Activated naive CD4-positive, alpha-beta T cell (primary cell): ENCODE data around the gene PPP1R16B.

ENCODE experiments used
- DNase-seq, 4 experiments: peaks; one replicate each; lab custom pipeline; 2025; lab: John Stamatoyannopoulos, UW

PPP1R16B gene

DNA sequence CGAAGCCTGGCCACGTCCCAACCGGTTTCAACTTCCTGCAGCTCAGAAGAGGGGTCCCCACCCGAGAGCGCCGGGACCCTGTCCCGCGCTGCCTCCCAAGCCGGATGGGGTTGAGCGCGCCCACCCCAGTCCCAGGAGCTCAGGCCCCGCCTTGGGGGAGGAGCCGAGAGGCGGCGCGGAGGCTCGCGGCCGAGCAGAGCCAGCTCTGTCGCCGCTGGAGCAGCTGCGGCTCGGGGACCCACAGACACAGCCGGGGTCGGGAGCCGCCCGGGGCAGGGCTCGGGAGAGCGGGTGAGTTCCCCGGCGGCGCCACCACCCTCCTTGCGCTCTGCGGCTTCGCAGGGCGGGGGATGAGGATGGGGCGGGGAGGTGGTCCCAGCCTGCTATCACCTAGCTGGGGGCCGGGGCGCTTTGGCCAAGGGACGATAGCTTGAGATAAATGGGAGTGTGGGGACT, at the start of gene PPP1R16B:
Gene PPP1R16B, plus strand, starts transcription at position 196 of the 456 bp plus-strand sequence. CDS start 30,229 bp downstream, outside the sequence.
- DNase-seq: peak; percentile 19 to 67 (median 30)

DNA sequence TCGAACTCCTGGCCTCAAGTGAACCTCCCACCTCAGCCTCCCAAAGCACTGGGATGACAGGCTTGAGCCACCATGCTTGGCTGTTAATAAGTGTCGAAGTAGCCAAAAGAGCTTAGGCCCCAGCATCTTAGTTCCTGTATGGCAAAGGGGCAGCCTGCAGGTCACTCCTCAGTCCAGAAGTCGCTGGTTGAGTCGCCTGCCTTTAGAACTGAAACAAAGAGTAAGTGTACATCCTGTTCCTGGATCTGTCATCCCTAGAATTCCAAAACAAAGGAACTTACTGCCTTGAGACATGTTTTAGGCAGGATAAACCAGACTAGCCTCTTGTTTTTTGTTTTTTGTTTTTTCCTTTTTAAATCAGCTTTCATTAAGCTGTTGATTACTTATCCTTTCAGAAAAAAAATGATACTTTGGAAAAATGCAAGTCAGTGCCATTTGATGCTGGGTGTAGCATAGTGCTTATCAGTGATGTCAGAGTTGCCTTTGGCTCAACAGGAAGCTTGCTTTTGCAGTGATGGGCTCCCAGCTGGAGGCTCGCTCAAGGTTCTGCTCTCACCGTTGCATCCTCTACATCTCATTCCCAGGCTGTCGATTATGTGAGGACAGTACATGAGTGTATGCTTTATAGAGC, 48.2 kb upstream of the PPP1R16B start:
- no peak for DNase-seq

DNA sequence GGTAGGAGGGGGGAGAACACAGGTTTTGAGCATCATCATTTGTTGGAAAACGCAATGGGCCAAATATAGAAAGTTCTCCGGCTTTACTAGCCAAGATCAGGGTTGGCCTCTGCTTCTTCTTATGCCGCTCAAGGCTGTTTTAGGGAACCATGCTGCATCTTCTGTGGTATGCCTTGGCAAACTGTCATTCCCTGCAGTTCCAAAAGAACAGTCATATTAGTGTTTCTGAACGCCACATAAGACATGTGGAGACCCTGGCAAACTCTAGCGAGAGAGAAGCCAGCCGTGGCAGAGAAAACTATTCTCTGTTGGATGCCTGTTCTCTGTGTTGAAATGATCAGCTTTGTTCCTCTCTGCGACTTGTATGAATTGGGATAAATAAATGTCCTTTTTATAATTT, 46.4 kb upstream of the PPP1R16B start:
- DNase-seq: no peak

DNA sequence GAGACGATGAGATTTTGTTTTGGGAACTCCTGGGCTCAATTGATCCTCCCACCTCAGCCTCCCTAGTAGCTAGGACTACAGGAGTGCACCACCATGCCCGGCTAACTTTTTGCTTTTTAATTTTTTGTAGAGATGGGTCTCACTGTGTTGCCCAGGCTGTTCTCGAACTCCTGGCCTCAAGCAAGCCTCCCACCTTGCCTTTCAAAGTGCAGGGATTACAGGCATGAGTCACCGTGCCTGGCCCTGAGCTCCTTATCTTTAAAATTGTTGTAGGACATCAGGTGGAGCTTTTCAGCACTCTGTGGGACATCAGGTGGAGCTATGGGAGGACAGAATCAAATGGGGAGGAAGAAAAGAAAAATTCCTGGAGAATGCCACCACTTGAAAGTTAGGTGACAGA, 44.5 kb upstream of the PPP1R16B start:
- no peak for DNase-seq

DNA sequence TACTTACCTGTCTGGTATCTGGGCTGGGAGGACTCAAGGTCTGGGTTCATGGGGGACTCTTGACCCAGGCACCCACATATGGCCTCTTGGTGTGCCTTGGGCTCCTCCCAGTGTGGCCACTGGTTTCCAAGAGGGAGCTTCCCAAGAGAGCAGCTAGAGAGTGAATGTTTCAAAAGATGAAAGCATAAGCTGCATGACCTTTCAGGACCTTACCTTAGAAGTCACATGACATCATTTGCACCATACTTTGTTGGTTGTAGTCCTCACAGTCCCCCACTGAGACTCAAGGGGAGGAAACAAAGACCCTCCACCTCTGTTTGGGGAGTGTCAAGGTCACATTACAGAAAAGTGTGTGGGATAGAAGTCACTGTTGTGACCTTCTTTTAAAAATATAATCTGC, 43.3 kb upstream of the PPP1R16B start:
- DNase-seq: no peak

DNA sequence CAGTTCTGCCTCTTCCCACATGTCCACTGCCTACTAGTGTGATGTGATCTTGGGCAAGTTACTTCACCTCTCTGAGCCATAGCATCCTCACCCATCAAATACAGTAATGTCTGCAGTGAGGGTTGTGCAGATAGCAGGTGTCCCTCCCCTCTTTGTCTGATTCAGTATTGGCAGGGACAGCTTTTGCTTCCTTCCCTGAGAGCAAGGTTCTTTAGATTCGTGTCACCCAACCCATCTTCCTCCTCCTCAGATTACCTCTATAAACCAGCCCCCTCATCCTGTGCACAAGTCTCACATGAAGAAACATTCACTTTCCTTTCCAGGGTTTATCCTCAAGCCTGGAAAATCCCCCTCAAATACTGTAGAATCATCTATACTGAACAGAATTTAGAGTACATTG, 41.9 kb upstream of the PPP1R16B start:
- no peak for DNase-seq

DNA sequence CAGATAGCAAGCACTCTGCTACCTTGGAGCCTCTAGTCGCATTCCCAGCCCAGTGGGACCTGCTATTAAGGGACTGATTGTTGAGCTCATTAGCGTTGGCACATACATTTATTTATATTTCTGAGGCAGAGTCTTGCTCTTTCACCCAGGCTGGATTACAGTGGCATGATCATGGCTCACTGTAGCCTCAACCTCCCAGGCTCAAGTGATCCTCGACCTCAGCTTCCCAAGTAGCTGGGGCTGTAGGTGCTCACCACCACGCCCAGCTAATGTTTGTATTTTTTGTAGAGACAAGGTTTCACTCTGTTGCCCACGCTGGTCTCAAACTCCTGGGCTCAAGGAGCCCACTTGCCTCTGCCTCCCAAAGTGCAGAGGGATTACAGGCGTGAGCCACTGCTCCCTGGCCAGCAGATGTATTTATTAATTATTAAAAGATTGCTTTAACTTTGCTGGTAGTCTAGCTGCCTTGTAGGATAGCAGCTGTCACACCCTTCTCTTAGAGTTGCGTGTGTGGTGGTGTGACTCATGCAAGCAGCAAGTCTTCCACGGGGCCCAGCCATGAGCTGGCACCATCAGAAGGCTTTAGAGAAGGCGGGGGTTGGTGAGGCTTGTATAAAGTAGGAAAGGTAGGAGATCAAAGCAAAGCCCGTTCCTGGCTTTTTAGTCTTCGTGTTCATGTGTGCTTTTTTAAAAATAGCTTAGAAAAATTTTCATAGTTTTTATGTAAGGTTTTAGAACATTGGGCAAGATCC, 40.8 kb upstream of the PPP1R16B start:
- peak in 2 of 4 experiments; percentile 3 to 12 for DNase-seq

DNA sequence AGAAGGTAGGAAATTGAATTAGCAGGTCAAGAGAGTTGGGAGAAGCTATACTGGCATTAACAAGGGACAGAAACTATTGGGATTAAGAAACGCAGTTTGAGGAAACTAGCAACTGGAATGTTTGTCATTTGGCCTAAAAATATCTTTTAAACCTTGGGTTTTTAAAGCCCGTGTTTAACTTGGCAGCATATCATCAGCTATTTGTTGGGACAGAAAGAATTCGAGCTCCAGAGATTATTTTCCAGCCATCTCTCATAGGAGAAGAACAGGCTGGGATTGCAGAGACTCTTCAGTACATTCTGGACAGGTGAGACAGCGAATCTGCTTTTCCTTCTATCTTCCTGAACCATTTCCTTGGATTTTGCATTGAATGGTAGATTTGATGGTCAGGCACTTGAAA, 39.4 kb upstream of the PPP1R16B start:
- no peak for DNase-seq

DNA sequence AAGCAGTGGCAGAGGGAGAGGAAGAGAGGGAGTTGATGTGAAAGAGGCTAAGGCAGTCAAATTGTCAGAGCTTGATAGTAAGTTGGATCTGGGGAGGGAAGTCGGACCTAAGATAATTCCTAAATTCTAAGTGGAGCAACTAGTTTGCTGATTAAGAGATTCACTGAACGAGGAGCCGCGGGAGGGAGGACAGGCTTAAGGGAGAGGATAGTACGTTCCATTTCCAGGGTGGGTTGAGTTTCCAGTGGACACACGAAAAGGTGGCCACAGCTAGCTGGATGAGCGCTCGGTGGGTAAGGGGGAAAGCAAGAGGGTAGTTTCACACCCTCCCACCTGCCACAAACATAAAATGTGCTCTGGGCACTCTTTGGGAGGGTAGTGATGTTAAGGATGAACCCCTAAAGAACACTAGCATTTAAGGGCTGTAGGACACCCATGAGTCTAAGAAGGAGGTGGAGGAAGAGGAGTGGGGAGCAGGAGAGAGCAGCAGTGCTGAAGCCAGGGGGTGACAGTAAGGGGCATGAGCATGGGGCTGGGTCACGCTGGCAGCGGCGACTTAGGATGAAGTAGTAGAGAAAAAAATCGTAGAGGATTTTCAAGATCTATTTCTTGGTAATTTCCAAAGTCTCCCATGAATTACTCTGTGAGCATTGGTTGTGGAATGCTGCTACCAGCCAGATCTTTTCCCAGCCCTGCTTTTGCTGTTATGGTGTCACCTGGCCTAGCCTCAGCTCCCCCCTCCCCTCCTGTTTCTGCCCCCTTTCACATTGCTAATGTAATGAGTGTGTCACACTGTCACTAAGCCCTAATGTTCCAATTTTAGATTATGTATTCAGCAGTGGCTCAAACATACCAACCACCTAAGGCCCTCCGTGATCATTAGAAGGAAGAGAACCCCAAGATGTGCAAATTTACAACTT, 35.9 kb upstream of the PPP1R16B start:
- no peak for DNase-seq

DNA sequence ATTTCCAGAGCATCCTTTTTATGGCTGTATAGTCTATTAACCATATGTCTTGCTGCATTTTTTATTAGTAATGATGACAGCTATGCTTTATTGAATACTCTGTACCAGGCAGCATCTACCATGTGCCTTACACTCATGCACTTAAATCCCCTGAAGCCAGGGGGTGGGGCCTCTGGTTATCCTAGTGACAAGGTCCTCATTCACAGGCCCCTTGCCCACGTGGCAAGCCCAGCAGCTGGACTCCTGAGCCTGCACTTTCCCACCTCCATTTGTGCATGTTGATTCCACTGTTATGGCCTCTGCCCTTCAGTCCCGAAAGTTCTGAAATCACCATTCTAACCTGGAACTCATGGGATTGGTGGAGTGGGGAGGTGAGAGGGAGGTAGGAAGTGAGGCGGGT, 35.0 kb upstream of the PPP1R16B start:
- DNase-seq: no peak

DNA sequence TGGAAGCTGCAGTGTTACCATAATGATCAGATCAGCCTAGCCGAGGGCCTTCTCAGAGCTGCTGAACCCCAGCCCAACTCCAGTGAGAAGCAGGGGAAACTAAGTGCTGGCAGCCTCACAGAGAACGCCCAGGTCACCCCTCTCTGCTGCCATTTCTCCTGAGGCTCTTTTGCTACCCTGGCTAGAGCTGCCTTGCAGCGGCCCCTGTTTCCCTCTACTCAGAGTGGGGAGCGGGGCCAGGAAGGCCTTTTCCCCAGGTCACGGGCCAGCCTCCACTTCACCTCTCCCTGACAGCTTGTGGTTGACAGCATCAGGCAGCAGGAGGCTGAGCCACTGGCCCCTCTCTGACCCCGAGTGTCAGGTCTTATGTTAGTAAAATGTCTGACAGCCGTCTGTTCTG, 34.5 kb upstream of the PPP1R16B start:
- DNase-seq: no peak

DNA sequence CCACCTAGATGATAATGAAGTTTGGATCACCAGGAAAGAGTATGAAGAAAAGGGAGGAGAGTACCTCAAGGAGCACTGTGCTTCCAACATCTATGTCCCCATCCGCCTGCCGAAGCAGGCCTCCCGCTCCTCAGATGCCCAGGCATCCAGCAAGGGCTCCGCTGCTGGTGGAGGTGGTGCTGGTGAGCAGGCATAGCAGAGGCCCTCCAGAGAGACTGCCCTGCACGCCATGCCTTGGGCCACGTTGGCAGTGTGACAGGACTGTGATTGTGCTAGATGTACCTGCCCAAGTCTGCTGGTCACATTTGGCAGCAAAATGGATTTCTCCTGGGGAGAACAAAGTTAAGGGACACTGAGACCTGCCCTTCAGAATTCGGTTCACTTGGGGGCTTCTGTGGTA, 33.9 kb upstream of the PPP1R16B start:
- DNase-seq: no peak

DNA sequence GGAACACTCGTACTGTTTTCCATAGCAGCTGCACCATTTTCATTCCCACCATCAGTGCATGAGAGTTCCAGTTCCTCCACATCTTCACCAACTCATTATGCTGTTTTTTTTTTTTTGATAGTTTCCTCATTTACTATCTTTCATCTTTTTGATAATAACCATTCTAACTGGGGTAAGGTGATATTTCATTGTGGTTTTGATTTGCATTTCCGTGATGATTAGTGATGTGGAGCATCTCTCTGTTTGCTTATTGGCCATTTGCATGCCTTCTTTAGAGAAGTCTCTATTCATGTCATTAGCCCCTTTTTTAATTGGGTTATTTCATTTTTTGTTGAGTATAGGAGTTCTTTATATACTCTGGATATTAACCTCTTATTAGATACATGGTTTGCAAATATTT, 31.3 kb upstream of the PPP1R16B start:
- DNase-seq: no peak

DNA sequence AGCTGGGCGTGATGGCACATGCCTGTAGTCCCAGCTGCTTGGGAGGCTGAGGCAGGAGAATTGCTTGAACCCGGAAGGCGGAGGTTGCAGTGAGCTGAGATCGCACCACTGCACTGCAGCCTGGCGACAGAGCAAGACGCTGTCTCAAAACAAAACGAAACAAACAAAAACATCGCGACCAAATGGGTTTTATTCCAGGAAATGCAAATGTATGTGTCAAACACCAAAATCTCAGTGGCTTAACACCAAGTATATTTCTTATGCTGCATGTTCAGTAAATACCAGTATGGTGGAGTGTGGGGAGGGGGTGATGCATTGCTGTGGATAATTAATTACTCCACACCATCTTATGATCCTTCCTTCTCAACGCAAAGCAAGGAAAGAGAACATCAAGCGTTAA, 29.1 kb upstream of the PPP1R16B start:
- no peak for DNase-seq

DNA sequence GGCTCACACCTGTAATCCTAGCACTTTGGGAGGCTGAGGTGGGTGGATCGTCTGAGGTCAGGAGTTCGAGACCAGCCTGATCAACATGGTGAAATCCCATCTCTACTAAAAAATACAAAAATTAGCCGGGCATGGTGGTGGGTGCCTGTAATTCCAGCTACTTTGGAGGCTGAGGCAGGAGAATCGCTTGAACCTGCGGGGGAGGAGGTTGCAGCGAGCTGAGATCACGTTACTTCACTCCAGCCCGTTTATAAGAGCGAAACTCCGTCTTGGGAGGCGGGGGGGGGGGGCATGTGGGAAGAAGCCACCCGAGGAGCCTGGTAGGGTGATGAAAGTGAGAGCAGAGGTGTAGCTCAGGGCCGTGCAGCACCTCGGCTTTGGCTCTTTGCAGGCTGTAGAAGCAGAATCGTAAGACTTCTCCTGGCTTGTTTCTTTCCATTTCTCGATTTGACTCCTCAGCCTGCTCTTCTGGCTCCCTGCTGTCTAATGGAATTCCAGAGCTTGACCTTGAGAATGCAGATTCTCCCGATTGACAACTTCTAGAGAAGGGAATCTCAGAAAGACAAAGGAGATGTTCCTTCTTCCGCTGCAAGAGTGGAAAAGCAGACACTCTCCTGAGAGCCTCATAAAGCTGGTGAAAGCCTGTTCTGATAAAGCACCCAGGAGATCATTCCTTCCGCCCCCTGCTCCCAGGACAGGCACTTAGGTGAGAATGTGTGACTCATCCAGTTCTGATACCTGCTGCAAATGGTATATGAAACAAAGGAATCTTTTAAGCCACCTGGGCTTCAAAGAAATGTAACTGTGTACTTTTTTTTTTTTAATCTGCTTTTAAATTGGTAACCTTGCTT, 26.0 kb upstream of the PPP1R16B start:
- no peak for DNase-seq

DNA sequence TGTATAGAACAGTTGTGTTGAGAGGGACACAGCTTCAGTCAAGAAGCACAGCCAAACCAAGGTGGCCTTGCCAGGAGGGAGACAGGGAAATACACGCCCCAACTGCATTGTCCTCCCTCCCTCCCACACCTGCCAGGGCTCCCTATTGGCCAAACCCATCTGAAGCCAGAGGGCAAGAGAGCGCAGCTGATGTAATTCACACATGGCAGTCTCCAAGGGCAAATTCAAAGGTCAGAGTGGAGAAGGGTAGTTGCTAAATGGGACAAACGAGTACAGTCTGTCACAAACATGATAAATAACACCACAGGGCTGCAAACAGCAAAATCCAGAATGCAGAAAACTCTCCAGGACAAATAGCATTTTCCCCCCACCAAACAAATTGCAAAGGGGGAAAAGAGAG, 23.2 kb upstream of the PPP1R16B start:
- no peak for DNase-seq

DNA sequence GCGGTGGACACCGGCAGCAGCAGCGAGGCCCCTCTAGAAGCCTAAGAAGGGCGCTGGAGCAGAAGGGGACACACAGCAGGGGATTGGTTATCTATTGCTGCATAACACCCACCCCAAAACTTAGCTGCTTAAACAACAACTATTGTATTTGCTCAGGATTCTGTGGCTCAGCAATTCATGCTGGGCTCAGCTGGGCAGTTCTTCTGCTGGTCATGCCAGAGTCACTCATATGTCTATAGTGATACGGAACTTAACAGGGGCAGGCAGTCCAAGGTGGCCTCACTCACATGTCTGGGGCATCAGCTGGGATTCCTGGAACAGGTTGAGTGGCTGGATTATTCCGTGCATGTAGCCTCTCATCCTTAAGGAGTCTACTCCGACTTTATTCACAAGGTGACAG, 17.6 kb upstream of the PPP1R16B start:
- DNase-seq: no peak

DNA sequence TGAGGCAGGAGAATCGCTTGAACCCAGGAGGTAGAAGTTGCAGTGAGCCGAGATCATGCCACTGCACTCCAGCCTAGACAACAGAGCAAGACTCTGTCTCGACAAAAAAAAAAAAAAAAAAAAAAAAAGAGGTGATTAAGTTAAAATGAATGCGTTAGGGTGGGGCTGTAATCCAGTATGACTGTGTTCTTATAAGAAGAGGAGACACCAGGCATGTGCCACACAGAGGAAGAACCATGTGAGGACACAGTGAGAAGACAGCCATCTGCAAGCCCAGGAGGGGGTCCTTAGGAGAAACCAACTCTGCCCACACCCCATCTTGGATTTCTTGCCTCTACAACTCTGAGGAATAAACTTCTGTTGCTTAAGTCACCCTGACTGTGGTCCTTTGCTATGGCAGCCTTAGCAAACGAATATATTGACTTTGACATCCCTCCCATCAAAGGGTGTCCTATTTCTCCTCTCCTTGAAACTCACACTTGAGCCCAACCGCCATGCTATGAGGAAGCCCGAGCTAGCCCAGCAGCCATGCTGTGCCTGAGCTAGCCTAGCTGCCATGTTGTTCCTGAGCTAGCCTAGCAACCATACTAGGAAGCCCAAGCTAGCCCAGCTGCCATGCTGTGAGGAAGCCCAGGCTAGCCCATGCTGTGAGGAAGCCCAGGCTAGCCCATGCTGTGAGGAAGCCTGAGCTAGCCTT, 15.8 kb upstream of the PPP1R16B start:
- no peak for DNase-seq

DNA sequence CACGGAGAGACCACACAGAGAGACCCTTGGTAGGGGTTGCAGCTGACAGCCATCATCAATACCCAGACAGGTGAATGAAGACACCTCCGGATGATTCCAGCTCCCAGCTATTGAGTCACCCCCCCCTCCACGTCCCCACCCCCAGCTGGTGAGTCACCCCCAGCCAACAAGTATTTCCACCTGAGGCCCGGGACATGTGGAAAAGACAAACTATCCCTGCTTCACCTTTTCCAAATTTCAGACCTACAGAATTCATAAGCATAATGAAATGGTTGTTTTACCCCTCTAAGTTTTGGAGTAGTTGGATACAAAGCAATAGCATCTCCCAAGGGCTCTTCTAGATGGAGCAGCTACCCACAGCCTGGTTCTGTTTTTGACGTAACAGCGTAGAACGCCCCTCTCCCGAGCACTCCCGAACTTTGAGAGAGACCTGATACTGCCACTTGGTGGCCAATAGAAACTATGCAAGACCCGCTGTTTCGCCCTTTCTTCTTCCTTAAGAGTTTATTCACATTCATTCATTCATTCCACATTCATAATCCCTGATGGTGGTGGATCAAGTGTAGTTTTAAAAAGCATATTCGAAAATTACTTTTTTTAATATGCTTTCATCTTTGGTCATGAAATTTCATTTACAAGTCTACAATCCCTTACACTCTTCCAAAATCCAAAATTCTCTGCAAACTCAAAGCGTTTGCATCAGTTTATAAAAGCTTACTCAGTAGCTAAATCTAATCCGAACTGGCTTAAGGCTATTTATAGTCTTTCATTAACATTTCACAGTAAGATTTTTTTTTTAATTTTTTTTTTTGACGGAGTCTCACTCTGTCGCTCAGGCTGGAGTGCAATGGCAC, 15.1 kb upstream of the PPP1R16B start:
- peak in 1 of 4 experiments; percentile 16 for DNase-seq

DNA sequence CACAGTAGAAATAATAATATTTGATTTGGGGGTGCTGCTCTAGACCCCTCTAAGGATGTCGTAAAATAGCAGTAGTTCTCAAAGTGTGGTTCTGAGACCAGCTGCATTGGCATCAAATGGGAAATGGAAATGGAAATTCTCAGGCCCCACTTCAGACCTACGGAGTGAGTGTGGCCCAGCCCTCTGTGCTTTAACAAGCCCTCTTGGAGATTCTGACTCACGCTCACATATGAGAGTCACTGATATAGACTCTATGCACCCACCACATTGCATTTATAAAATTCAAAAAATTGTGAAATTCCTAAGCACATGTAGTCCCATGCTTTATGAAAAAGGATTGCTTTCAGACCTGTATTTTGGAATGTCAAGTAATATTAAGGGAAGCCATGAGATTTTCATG, 14.2 kb upstream of the PPP1R16B start:
- DNase-seq: no peak
